GM23248 (cell line): ENCODE measurements around the gene ITIH3.

Experiments
- EZH2 ChIP-seq: fragments of 200-600 bp; sonication (generic); IDR thresholded peaks from 2 replicates; pipeline ENCODE4 v1.6.1; 2018; ENCODE audit warnings: antibody characterized with exemption, mild to moderate bottlenecking; ENCODE audit not compliant: insufficient read depth, poor library complexity, severe bottlenecking
- EZH2phosphoT487 ChIP-seq: fragments of 200-600 bp; sonication (generic); IDR thresholded peaks from 2 replicates; pipeline ENCODE4 v1.6.1; 2018; ENCODE audit warnings: antibody characterized with exemption, moderate library complexity, mild to moderate bottlenecking, low read depth; ENCODE audit not compliant: insufficient read depth

DNA sequence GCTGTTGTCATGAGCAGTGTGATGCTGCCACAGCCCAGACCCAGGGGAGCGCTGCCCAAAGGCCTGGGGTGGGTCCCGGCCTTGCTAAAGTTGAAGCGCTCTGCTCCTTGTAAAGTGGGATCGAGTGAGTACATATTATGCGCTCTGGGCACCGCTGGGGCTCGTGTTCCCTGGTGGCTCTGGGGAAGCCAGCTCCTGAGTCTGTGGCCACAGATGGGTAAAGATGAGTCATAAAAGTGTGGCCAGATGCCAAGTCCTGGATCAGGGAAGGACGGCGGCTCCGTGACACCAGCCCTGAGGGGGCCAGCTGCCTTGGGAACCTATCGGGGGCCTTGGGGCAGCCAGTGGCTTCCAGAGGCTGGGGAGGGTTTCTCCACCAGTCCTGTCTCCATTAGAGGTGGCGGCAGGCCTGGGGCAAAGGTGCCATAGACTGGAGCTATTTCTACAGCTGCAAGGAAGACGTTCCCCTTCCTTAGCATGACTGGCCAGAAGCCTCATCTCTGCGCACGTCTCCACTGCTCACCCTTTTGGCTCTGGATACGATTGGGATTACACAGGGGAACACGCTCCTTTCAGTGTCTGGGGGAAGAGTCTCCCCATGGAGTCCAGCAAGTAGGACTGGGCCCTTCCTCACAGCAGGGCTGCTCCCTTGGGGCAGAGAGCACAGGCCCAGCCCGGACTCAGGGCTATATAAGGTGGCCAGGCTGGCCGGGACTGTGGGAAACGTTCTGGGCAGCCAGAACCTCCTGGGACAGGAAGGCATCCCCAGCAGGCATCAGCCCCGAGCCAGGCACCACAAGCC lies 37.1 kb downstream of the ITIH3 start:
- no peak for TF ChIP-seq EZH2
- TF ChIP-seq EZH2phosphoT487, result no peak
